GM18526 (cell line): ENCODE measurements around the gene NRG4.

Source experiments
- POLR2A ChIP-seq: IDR thresholded peaks from 3 replicates; pipeline ENCODE4 v1.6.1; 2011; ENCODE audit not compliant: insufficient read length; ENCODE audit errors: extremely low read depth

The NRG4 gene, protein sequence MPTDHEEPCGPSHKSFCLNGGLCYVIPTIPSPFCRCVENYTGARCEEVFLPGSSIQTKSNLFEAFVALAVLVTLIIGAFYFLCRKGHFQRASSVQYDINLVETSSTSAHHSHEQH

DNA sequence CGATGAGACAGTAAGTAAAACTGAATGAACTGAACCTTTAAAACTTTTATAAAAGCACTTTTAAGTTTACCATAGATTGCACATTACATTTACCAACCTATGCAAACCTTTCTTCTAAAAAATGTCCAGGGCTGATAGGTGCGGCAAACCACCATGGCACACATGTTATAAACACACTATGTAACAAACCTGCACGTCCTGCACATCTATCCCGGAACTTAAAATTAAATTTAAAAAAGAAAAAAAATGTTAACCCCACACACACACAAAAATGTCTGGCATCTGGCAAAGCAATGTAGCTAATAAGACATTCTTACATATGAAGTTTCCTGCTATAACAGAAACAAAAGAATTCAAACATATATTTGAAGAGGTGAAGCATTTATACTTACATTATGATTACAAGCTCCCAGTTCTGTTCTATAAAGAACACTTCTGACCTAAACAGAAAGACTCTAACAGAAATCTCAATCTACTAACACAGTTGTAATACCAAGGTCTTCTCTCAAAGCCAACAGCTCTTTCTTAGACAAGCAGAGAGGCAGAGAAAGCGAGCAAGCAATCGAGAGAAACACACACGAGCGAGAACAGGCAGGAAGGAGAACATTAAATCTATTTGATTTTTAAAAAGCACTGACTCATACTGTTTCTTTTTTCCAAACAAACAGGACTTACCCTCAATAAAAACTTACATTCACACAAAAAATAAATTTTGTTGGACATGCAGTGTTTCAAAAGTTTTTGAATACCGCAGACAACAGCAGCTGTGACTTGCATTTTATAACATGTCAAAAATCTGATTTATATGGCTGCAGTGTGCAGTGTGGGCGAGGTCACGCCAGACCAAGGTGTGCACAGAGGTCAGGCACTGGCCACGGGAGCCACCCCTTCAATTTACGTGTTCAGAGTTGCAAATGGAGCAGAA lies at the start of gene NRG4:
TSS of gene NRG4 (minus strand) at position 798 of the 925 bp plus-strand sequence. CDS start 1,194 bp downstream, outside the sequence.
- no peak for TF ChIP-seq POLR2A

DNA sequence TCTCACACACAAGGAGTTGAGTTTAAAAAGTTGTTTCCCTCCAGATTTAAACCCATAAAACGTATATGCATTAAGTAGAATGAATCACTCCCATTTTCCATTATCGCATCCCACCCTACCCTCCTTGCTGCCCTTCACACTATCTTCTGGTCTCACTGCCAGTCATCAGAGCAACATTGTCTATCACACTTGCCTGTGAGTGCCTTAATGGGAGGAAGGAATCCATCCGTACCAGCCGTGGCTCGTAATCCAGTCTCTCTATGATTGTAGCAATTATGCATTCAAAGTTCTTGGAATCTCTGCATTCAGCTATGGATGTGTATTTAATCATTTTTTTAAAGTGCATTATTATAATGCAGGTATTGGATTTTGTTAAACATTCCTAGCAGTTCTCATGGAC lies 49.5 kb upstream of the NRG4 start:
- no peak for TF ChIP-seq POLR2A

DNA sequence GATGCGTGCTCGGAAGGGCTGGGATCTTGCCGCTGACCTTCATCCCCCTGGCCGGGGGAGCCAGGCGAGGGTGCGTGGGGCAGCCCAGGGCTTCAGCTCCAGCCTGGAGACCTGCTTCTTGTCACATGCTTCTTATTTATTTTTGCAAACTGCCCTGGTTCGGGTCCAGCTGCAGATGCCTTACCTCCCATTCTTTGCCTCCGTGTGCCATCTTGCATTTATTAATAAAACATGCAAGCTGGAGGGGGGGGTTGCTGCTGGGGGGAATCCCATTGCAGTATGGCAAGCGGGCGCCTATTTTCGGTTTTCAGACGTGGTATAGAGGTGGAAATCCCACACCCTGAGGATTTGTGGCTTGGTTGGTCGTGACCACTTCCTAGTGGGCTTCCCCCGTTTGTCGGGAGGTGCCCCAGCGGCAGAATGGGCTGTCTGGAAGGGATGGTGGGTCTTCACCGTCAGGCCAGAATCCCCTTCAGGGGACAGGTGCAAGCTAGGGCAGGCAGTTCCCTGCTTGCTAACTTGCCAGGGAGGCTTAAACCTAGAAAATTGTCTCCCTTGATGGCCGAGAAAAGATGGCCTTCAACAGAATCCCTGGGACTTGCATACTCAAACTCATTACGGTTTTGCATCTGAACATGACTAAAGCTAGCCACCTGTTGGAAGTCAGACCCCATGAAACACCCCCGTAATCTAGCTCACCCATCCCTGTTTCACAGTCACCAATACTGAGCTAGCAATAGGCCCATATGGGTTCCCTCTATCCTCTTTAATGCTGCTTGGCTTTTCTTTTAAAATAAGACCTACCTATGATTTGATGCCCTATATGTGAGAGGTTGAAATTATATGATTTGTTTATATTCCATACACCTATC lies 48.1 kb upstream of the NRG4 start:
- TF ChIP-seq POLR2A: no peak

DNA sequence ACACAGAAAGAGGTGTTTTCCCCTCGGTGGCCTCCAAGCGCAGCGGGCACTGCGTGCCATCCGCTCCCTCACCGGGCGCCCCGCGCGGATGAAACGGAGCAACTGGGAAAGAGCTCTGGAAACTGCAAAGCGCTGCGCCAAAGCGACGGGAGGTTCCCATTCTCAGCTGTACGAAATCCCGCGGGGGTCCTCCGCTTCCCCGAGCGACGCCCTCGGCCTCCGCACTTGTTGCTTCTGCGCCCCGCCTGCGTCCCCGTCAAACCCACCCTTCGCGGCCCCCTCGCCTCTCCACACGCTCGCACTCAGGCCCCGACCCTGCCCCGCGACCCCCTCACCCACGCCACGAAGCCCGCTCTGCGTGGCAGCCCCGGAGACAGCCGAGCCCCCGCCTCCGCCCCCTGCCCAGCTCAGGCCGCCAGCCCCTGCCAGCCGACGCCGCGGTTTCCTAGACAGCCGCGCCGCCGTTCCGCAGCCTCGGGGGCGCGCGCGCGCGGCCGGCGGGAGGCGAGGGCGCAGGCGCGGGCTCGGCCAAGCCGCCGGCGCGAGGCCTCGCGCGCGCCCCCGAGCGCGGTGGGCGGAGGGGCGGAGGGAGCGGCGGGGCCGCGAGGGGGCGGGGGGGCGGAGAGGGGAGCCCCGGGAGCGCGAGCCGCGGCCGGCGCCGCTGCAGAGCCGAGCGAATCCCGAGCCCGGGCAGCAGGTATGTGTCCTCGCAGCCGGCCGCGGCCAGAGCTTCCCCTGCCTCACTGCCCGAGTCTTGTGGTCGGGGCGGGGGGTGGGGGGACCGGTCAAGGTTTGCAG lies 47.3 kb upstream of the NRG4 start, which contains the start of gene TMEM266:
TSS of gene TMEM266 (plus strand) at position 666 of the 798 bp plus-strand sequence. CDS start 74,279 bp downstream, outside the sequence.
- TF ChIP-seq POLR2A: no peak

DNA sequence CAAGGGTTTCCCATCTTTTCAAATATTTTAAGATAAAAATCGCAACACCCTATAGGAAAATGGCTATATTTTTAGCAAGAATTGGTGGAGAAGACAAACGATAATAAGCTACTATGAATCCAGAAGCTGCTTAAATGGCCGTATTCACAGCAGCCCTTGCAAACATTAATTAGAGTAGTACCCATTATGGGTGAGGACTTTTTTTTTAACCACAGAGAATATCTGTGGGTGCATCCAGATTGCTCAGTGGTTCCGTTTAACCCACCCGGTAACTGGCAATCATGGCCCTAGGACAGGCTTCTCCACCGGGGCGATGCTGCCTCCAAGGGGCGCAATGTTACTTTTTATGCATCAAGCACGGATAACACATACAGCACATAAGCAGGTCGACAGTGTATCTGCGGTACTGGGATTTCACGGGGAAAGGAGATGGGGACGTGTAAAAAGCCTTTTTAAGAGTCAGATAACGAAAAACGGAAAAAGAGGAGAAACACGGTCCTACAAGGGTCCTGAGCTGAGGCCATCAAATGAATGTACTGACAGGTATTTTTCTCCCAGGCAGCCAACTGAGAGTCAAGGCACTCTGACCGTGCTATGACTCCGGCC lies 46.6 kb upstream of the NRG4 start:
- TF ChIP-seq POLR2A: no peak

DNA sequence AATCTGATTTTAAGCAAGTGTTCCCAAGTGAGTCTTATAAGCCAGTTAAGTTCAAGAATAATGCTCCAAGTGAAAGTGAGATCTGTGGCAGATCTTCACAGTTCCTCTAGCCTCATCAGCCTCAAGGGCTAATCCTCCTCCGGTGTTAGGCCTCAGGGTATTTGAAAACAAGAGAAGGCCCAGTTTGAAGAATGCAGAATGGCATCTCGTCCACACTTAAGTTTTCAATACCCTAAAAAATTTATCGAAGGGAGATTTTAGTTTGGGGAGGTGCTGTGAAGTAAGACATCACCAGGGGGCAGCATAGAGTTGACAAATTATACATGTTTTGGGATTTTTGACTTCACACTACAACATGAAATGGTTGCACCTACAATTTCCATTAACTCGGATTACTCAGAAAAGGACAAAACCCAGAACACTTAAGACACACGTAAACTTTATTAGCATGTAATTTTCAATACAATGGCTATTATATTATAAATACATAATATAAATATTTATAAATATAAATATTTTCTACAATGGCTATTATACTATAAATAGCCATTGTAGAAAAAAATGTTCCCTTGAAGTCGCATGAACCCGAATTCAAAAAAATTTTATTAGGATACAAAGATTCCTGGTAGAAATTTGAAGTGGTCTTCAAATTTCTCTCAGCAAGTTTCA lies 45.2 kb upstream of the NRG4 start:
- no peak for TF ChIP-seq POLR2A

DNA sequence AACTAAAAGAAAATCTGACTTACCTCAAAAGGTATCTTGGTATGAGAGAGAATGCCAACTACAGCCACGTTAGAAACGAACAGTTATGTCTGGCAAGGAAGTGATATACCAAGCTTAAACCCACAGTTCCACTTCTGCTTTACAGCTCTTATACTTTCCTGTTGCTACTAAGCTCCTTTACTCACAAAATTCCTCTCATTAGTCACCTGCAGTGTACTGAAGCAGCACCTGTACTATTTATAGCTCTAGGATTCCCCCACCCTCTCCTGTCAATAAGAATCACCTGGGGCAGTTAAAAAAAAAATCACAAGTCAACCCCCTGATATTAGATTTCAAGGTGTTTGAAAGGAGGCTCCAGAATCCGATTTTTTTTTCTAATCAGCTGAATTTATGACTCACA lies 44.7 kb upstream of the NRG4 start:
- TF ChIP-seq POLR2A: no peak

DNA sequence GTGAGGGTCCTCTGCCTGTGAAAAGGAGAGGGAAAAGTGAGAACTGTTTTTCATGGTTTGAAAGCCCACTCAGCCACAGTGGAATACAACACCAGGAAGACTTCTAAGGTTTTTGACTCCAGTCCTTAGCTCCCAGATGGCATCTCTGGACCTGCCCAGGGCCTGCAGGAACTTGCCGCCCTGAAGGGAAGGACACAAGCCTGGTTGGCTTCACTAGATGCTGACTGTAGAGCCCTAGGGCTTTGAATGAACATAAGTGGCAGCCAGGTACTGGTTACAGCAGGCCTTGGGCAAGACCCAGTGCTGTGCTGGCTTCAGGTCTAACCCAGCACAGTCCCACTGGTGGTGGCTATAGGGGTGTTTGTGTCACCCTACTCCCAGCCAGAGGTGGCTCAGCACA lies 26.3 kb upstream of the NRG4 start:
- TF ChIP-seq POLR2A: no peak

DNA sequence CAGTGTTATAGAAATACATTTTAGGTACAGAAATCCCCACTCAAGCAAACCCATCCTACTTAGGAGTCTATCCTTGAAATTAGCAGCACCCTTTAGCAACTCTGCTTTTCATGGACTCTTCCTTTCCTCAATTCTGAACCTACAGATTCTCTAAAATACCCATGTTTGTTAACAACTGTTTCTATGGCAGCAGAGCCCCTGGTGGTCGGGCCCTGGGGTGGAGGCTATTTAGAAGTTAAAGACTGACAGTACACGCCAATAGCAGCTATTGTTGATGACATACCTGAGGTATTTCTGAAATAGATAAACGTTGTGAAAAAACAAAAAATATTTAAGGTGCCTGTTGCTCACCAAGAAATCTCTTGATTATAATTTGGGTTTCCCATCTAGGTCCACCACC lies 23.4 kb upstream of the NRG4 start:
- TF ChIP-seq POLR2A: no peak

DNA sequence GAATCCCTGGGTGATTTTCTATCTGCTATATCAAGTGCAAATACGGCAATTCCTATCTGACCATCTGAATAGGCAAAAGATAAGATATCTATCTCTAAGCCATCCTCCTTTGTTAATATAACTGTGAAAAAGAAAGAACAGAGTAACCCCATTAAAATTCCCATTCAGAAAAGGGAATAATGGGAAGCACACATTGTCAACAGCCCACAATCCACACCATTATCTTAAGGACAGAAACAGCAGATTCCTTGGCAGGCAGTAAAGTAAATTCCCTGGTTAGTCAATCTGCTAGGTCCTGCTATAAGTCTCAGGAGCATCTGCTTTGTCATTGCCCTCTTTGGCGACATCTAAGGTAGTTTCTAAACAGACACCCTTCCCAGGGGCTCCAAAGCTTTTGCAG lies 21.9 kb upstream of the NRG4 start:
- no peak for TF ChIP-seq POLR2A

DNA sequence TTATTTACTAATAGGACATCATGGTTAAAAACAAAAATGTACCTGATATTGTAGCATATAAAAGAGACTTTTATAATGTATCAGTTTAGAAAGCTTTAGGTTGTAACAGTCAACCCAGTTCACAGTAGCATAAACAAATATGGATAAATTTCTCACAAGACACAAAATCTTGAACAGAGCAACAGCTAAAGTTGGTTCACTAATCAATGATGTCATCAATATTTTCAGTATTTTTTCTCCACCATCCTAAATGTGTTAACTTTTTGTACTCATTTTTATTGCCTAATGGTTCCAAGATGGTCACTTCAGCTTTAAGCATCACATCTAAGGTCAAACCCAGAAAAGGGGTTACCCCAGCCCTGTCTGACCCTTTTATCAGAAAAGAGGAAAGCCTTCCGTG lies 21.2 kb upstream of the NRG4 start:
- TF ChIP-seq POLR2A: no peak

DNA sequence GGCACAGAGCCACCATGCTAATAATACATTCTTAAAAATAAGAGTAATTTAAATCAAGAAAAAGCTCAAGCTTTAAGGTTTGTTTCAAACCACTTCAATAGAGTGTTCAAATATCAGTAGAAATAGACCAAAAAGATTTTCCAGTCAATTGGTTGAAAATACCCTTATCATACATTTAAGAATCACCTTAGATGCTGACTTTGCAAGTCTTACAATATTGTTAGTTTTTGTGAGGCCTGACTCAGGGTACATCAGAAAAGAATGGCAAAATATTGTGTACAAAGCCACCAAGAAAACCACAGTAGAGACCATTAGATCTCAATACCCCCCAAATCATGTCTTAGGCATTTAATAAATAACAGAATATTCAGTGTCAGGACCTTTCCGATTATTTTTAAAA lies 19.8 kb upstream of the NRG4 start:
- TF ChIP-seq POLR2A: no peak

DNA sequence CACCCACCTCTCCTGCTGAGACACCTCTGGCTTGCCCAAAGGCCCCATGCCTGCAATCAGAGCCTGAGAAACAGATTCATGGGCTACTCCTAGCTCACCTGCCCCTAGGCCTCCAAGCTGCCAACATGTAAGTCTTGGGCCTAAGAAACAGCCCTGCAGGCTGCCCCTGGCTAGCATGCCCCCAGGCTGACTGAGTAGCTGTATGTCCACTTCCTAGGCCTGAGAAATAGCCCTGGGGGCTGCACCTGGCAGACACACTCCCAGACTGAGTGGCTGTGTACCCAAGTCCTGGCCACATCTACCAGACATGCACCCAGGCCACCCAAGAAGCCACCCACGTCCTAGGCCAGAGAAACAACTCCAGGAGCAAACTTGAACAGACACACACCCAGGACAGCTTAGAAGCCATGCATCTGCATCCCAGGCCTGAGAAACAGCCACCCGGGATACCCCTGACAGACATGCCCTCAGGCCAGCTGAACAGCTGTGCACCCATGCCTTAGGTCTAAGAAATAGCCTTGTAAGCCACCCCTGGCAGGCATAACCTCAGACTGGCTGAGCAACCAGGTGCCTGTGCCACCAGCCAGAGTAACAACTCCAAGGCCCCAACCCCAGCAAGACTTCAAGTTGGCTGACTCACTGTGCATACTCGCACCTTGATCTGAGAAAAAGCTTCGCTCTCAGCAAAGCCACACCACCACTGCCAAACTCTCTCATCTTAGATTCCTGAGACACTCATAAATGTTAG lies 12.0 kb upstream of the NRG4 start:
- no peak for TF ChIP-seq POLR2A
